Lower leg skin (tissue), 3 donors: Measurements from ENCODE around the gene ZMYM5.

ENCODE experiments used
- POLR2A ChIP-seq, 2 donors: fragments of 450-650 bp; IDR thresholded peaks; one replicate each; pipeline ENCODE4 v1.6.1; 2016 to 2017; ENCODE audit warnings: antibody characterized with exemption in 2 of 2, mild to moderate bottlenecking in 1 of 2, moderate library complexity in 1 of 2
- TF ChIP-seq, protein P1 (sequence below), 3 donors: fragments of 450-650 bp; IDR thresholded peaks; one replicate each; pipeline ENCODE4 v1.5.1; 2016; ENCODE audit warnings: antibody characterized with exemption in 3 of 3, mild to moderate bottlenecking in 3 of 3, moderate library complexity in 2 of 3

DNA sequence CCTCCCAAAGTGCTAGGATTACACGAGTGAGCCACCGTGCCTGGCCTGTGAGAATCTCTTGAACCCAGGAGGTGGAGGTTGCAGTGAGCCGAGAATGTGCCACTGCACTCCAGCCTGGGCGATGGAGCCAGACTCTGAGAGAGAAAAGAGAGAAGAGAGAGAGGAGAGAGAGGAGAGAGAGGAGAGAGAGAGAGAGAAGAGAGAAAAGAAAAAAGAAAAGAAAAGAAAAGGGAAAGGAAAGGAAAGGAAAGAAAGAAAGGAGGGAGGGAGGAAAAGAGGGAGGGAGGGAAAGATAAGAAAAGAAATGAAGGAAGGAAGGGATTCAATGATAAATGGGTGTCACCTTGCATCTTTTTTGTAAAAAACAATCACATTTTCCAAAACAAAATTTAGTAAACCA lies 57.7 kb downstream of the ZMYM5 start:
- TF ChIP-seq POLR2A (IDR thresholded peaks at IDR 0.05), result no peak
- TF ChIP-seq, protein P1, sequence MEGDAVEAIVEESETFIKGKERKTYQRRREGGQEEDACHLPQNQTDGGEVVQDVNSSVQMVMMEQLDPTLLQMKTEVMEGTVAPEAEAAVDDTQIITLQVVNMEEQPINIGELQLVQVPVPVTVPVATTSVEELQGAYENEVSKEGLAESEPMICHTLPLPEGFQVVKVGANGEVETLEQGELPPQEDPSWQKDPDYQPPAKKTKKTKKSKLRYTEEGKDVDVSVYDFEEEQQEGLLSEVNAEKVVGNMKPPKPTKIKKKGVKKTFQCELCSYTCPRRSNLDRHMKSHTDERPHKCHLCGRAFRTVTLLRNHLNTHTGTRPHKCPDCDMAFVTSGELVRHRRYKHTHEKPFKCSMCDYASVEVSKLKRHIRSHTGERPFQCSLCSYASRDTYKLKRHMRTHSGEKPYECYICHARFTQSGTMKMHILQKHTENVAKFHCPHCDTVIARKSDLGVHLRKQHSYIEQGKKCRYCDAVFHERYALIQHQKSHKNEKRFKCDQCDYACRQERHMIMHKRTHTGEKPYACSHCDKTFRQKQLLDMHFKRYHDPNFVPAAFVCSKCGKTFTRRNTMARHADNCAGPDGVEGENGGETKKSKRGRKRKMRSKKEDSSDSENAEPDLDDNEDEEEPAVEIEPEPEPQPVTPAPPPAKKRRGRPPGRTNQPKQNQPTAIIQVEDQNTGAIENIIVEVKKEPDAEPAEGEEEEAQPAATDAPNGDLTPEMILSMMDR (IDR thresholded peaks at IDR 0.05), result no peak
